Choroid plexus epithelial cell (primary cell): ENCODE data around the gene ASIC2.

Experiments
- DNase-seq: peaks from one replicate; pipeline ENCODE4 v3.0.0-alpha.2; 2010; ENCODE audit warnings: low read depth
- H3K4me3 ChIP-seq: 2 replicates; pipeline ENCODE4 v1.5.1; 2011; ENCODE audit warnings: low read depth, mild to moderate bottlenecking, control low read depth, low read length, moderate library complexity
- TF ChIP-seq, protein P1 (sequence below): conservative IDR thresholded peaks from 2 replicates; pipeline ENCODE4 v1.5.1; 2011; ENCODE audit warnings: low read depth, mild to moderate bottlenecking, control low read depth, inconsistent platforms, low read length, moderate library complexity

ASIC2 gene

GRCh38 chr17:33192951-33193911, 99.9 kb downstream of the ASIC2 start:
- DNase-seq, result no peak
- no peak overlapping the region for H3K4me3 ChIP-seq
- TF ChIP-seq, protein P1, sequence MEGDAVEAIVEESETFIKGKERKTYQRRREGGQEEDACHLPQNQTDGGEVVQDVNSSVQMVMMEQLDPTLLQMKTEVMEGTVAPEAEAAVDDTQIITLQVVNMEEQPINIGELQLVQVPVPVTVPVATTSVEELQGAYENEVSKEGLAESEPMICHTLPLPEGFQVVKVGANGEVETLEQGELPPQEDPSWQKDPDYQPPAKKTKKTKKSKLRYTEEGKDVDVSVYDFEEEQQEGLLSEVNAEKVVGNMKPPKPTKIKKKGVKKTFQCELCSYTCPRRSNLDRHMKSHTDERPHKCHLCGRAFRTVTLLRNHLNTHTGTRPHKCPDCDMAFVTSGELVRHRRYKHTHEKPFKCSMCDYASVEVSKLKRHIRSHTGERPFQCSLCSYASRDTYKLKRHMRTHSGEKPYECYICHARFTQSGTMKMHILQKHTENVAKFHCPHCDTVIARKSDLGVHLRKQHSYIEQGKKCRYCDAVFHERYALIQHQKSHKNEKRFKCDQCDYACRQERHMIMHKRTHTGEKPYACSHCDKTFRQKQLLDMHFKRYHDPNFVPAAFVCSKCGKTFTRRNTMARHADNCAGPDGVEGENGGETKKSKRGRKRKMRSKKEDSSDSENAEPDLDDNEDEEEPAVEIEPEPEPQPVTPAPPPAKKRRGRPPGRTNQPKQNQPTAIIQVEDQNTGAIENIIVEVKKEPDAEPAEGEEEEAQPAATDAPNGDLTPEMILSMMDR, result no peak

- TF ChIP-seq, protein P1, result no peak
- H3K4me3 ChIP-seq, result no peak overlapping the region
- DNase-seq, result no peak
Observed at GRCh38 chr17:33183487-33184026, 109.5 kb downstream of the ASIC2 start.

GRCh38 chr17:33179151-33179550, 113.9 kb downstream of the ASIC2 start:
- no peak overlapping the region for H3K4me3 ChIP-seq
- TF ChIP-seq, protein P1, result no peak
- no peak for DNase-seq

- DNase-seq, result no peak
- TF ChIP-seq, protein P1, result no peak
- no peak overlapping the region for H3K4me3 ChIP-seq
Observed at GRCh38 chr17:33178681-33179080, 114.4 kb downstream of the ASIC2 start.

DNA sequence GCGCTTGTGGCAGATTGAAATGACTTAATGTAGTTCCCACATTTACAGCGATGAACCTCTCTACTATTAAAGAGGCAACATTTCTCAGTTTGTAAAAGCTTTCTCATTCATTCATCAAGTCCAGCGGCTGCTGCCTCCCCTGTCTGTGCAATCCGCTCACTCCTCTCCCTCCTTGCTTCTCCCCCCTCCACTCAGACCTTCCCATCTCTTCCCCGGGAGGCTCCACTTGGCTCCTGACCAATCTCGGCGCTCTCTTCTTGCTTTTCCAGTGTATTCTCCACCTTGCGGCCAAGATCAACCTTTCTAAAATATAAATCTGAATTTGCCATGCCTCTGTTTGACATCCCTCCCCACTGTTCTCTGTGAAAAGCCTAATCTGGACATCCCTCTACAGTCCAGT, 117.5 kb downstream of the ASIC2 start:
- H3K4me3 ChIP-seq, result no peak overlapping the region
- TF ChIP-seq, protein P1, result no peak
- DNase-seq, result no peak

DNA sequence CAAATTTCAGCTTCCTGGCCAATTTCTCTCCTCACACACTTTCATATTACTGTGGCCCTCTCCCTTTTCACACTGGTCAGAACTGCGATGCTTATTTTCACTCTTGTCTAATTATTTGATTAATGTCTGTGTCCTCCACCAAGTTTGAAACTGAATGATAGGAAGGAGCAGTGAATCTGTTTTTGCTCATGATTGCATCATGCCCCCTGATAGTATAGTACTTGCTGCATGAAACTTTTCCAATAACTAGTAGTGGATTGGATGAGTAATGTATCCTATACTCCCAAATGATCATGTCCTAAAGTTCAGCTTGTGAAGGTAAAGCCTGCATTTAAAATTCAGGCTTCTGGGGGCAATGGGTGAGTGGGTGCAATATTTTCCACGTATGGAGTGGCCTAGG, 121.2 kb downstream of the ASIC2 start:
- TF ChIP-seq, protein P1, result no peak
- H3K4me3 ChIP-seq, result no peak overlapping the region
- DNase-seq, result no peak
